ENCODE results near the gene BDH1. TPM values are rescaled to one million over a fixed set of nuclear protein-coding genes. Genes with fewer than 3 reads are reported as not detected.

Gene BDH1
- total RNA-seq, 1 donor from 2014 or later = 133 TPM

DNA sequence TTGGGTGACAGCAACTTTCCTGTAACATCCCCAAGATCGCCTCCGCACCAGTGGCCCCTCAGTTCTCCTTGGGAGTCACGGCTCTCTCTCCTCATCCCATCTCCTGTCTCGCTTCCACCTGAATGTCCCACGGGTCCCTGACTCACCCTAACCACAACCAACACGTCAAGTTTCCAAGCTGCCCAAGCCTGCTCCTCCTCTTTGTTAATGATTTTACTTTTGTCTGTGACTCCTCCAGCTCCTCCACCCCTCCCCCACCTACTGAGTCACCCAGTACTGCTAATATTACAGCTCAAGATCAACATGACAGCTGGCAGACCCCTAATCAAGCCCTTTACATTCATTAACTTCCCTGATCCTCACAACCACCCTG lies 39.3 kb downstream of the BDH1 start:
- no peaks in the 10 kb centered on the region for H3K27me3 Mint-ChIP-seq
- intact Hi-C loops (cut with micrococcal nuclease) = loop anchor here (5.0 kb wide), 1 partner anchor 89 kb away; no protein-coding TSS in a partner anchor
- H3K27ac Mint-ChIP-seq = peak overlapping the region; percentile 88
- H3K4me1 Mint-ChIP-seq = peaks cover 16% of the 10 kb centered on the region
- H3K4me3 Mint-ChIP-seq = no peak overlapping the region
- DNase-seq = no peak
- no peaks in the 10 kb centered on the region for H3K9me3 Mint-ChIP-seq
- peaks cover 53% of the 10 kb centered on the region for H3K36me3 Mint-ChIP-seq (ENCODE audit: low read depth)

DNA sequence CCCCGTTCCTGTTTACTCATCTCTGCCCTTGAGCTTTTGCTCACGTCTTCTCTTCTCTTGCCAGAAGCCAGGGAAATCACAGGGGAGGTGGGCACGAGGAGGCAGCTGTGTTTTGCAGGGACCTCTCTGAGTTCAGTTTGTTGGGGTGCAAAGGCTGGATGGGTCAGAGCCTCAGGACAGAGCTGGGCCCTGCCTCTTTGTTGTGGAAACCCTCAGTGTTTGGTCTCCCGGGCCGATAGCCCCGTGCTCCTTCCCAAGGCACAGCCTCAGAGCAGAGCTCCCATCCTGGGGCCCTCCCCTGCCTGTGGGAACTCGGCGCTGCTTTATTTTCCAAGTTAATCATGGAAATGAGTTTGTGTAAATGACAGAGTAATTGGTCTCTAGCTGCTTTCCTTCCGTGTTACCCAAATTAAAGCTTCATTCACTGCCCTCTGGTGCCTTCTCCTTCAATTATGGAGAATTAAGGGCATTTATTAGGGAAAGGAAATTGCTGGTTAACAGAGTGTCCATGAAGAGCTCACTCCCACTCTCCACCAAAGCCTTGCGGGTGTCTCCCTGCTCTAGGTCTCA lies 40.9 kb downstream of the BDH1 start:
- Mint-ChIP-seq H3K27me3 (no peaks in the 10 kb centered on the region), H3K4me1 (peaks cover 21% of the 10 kb centered on the region), H3K9me3 (no peaks in the 10 kb centered on the region), H3K27ac (peak overlapping the region; percentile 19), H3K4me3 (no peak overlapping the region), H3K36me3 (ENCODE audit: low read depth) (peaks cover 55% of the 10 kb centered on the region)
- intact Hi-C loops (cut with micrococcal nuclease) = loop anchor here (5.0 kb wide), 1 partner anchor 88 kb away; no protein-coding TSS in a partner anchor
- no peak for DNase-seq

DNA sequence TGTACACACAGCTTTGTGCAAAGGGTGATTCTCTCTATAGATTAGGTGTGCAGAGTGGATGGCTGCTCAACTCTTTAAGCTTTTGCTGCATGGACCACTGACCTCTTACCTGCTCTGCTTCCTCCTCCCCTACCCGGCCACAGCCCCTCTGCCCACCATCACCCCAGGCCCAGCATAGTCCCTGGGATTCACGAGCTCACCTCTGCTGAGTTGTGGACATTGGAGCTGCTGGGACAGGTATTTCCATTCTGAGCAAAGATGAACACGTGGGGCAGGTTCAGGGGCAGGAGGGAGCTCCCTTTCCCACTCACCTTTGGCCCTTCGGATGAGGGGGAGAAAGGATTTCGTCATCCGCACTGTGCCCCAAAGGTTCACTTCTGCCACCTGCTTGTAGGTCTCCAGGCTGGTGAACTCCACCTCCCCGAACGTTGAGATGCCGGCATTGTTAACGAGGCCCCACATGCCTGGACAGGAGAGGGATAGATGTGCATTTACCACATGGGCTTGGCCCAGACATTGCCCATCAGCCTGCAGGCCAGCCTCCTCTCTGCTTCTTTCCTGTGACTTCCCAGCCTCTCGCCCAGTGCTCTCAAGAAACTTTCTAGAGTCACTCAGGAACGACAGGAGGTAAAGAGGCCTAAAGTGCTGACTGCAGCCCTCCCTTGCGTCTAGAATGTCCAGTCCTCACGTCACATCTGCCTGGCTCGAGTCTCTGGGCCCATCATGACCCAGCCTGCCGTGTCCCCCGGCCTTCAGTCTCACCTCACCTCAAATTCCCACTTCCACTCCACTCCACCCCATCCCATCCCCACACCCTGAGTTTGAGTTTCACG lies 41.6 kb downstream of the BDH1 start:
- Mint-ChIP-seq H3K4me1 (peaks cover 21% of the 10 kb centered on the region), H3K36me3 (ENCODE audit: low read depth) (peaks cover 52% of the 10 kb centered on the region), H3K9me3 (no peaks in the 10 kb centered on the region), H3K27ac (peak overlapping the region; percentile 37), H3K27me3 (no peaks in the 10 kb centered on the region), H3K4me3 (no peak overlapping the region)
- intact Hi-C loops (cut with micrococcal nuclease) = no loop called here
- DNase-seq = no peak

DNA sequence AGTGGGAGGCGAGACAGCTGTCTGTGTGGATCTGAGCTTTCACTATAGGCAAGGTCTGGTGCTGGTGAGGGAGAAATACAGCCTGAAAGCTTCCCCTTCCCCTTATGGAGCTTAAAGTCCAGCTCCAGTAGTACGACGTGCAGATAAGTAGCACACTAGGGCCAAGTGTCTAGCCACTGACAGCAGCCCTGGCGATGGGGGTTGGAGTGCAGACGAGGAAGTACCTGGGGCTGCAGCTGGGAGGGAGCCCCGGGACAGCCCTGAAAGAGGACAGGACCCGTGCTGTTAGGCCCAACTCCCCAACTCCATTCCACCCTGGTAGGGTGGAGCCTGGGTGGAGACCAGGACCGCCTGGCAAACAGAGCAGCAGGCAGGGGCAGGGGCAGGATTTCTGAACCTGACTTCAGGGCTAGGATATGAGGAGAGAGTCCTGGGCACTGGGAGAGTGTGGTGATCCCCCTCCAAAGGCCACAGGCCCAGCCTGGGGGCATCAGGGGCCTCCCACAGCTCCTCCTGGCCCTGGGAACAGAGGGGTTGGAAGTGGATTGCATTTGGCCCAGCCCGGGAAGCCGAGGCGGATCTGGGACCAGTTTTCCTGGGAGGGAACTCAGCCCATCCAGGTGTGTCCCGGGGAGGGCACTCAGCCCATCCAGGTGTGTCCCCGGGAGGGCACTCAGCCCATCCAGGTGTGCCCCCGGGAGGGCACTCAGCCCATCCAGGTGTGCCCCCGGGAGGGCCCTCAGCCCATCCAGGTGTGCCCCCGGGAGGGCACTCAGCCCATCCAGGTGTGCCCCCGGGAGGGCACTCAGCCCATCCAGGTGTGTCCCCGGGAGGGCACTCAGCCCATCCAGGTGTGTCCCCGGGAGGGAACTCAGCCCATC lies 42.8 kb downstream of the BDH1 start:
- Mint-ChIP-seq H3K9me3 (no peaks in the 10 kb centered on the region), H3K27ac (no peak overlapping the region), H3K36me3 (ENCODE audit: low read depth) (peaks cover 50% of the 10 kb centered on the region), H3K4me1 (peaks cover 18% of the 10 kb centered on the region), H3K4me3 (no peak overlapping the region), H3K27me3 (no peaks in the 10 kb centered on the region)
- intact Hi-C loops (cut with micrococcal nuclease) = no loop called here
- DNase-seq = no peak

DNA sequence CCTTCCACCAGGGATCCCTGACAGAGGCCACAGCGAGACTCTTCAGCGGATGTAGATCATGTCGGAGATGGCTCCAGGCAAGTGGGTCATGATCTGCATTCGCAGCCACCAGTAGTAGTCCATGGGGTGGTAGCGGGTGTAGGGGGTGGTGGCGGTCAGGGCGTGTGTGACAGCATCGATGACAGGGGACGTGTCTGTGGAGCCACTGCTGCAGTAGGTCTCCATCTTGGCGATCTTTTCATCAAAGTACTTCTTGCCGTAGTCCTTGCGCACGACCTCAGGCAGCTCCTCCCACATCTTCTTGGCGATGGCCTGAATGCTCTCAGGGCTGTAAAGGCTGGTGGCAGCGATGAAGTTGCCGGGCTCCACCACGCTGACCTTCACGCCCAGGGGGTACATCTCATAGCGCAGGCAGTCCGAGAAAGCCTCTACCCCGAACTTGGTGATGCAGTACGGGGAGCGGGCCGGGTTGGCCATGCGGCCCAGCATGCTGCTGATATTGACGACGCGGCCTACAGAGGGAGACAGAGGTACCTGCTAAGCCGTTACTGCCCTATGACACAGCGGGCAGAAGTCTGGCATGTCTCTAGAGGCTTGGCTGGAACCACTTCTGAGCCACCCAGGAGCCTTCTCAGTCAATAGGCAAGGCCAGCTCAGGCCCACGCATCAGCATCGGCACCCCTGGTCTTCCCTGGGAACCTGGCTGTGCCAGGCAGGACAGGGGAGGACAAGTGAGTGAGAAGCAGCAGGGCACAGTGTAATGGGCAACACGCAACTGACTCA lies 43.7 kb downstream of the BDH1 start:
- no peak for DNase-seq
- H3K4me1 Mint-ChIP-seq = peaks cover 17% of the 10 kb centered on the region
- H3K27ac Mint-ChIP-seq = no peak overlapping the region
- H3K27me3 Mint-ChIP-seq = no peaks in the 10 kb centered on the region
- intact Hi-C loops (cut with micrococcal nuclease) = no loop called here
- no peak overlapping the region for H3K4me3 Mint-ChIP-seq
- H3K36me3 Mint-ChIP-seq (ENCODE audit: low read depth) = peaks cover 50% of the 10 kb centered on the region
- no peaks in the 10 kb centered on the region for H3K9me3 Mint-ChIP-seq

DNA sequence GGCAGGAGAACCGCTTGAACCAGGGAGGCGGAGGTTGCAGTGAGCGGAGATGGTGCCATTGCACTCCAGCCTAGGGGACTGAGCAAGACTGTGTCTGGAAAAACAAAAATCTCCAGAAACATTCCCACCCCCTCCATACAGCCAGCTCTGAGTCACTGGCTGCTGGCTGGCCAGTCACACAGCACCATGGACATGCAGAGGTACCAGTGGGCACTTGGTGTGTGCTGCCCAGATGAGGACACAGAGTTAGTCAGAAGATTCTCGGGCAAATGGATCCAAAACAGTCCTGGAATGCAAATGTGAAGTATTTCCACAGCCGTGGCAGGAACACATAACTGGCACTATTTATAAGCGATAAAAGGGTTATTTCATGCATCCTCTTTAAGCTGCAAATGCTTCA lies 44.6 kb downstream of the BDH1 start:
- no peak for DNase-seq
- H3K4me3 Mint-ChIP-seq = no peak overlapping the region
- H3K27ac Mint-ChIP-seq = no peak overlapping the region
- no peaks in the 10 kb centered on the region for H3K27me3 Mint-ChIP-seq
- intact Hi-C loops (cut with micrococcal nuclease) = no loop called here
- no peaks in the 10 kb centered on the region for H3K9me3 Mint-ChIP-seq
- H3K4me1 Mint-ChIP-seq = peaks cover 8% of the 10 kb centered on the region
- peaks cover 42% of the 10 kb centered on the region for H3K36me3 Mint-ChIP-seq (ENCODE audit: low read depth)

DNA sequence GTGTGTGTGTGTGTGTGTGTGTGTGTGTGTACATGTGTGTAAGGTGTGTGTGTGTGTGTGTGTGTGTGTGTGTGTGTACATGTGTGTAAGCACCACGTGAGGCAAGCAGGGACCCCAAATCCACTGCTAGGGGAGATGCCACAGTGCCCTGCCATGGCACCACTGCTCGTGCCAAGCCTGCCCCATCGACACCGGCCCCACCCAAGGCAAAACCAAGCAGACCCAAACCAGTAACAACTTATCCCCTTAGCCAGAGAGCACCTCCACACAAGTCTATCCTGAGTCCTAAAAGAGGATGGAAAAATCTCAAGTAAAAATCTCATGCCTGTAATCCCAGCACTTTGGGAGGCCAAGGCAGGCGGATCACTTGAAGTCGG lies 45.1 kb downstream of the BDH1 start:
- intact Hi-C loops (cut with micrococcal nuclease) = no loop called here
- no peak overlapping the region for H3K4me3 Mint-ChIP-seq

DNA sequence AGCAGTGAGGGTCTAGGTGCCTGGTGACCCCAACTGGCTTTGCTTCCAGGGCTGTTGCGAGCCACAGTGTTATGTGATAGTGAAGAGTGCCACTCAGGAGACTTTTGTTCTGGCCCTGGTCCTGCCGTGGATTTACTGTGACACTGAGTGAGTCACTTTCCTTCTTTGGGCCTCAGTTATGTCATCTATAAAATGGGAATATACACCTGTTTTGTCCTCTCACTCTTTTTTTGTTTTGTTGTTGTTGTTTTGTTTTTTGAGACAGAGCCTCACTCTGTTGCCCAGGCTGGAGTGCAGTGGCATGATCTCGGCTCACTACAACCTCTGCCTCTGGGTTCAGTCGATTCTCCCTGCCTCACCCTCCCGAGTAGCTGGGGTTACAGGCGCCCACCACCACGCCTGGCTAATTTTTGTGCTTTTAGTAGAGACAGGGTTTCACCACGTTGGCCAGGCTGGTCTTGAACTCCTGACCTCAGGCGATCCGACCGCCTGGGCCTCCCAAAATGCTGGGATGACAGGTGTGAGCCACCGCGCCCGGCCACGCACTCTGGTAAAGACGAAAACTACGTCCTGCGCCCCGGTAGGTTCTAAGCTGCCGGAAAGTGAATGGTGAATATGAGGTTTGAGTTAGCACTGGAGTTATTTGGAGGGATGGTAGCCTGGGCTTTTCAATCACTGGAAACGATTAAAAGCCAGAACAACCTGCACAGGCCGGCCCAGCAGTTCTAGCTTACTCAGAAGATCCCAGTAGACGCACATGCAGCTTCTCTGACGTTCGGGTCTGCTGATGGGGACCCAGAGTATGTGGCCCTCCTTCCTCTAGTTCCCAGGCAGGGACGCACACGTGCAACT lies 46.6 kb downstream of the BDH1 start:
- no peak for DNase-seq
- H3K4me1 Mint-ChIP-seq = peaks cover 5% of the 10 kb centered on the region
- H3K36me3 Mint-ChIP-seq (ENCODE audit: low read depth) = peaks cover 27% of the 10 kb centered on the region
- no peaks in the 10 kb centered on the region for H3K9me3 Mint-ChIP-seq
- no peak overlapping the region for H3K27ac Mint-ChIP-seq
- intact Hi-C loops (cut with micrococcal nuclease) = no loop called here
- no peak overlapping the region for H3K4me3 Mint-ChIP-seq
- no peaks in the 10 kb centered on the region for H3K27me3 Mint-ChIP-seq

More for the DNA sequence above, 45.1 kb downstream of the BDH1 start:
- Mint-ChIP-seq H3K9me3 (no peaks in the 10 kb centered on the region), H3K36me3 (ENCODE audit: low read depth) (peaks cover 38% of the 10 kb centered on the region), H3K27me3 (no peaks in the 10 kb centered on the region), H3K4me1 (peaks cover 5% of the 10 kb centered on the region), H3K27ac (no peak overlapping the region)
- DNase-seq = no peak

DNA sequence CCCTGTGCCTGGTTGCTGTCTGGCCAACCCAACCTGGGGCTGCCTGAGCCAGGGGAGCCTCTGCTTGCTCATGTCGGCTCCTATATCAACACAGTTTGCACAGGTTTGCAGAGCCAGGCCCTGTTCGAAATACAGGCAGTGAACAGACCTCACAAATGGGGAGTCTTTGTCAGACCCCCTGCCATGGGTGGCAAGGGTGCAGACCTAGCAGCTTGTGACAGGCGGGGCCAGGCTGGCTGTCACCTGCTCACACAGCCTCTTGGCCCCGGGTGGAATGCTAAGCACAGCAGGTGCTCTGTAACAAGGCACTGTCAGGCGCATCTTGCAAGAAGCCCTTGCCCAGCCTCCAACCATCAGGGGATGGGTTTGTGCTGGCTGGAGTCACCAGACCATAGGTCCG lies 47.3 kb downstream of the BDH1 start:
- Mint-ChIP-seq H3K4me1 (peaks cover 5% of the 10 kb centered on the region), H3K9me3 (no peaks in the 10 kb centered on the region), H3K36me3 (ENCODE audit: low read depth) (peaks cover 20% of the 10 kb centered on the region), H3K27ac (no peak overlapping the region), H3K27me3 (no peaks in the 10 kb centered on the region), H3K4me3 (no peak overlapping the region)
- intact Hi-C loops (cut with micrococcal nuclease) = no loop called here
- DNase-seq = no peak

DNA sequence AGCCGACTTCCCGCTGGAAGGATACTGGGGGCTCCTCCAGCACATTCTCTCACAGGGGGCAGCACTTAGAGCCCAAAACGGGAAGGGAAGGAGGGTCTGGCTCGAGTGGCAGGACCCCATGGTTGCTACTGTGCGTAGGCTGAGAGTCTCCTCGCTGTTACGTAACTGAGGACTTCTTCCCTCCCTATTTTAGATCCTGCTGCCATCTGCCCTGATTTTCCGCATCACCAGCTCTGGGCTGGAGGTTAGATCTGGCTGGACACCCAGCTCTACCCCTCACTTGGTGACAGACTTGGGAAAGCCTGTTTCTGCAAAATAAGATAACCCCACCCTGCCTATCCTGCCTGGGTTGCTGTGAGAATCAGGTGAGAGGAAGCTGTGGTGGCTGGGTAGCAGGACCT lies 47.7 kb downstream of the BDH1 start:
- no peak overlapping the region for H3K4me3 Mint-ChIP-seq

DNA sequence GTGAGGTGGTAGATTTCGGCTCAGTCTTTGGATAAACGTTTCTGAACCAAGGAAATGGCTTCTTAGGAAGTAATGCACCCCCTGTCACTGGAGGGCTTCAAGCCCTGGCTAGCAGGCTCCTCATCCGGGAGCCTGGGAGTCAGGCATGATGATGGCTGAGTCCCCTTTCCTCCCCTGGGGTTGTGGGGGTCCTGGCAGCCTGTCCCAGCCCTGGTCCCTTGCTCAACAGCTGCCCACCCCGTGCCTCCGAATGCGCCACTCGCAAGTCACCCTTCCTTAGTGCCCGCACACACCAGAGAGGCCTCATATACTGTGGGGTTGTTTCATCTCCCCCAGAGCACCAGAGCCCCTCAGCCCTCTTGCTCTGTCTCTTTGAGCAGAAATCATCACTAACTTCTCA lies 48.2 kb downstream of the BDH1 start:
- H3K4me3 Mint-ChIP-seq = no peak overlapping the region
- H3K4me1 Mint-ChIP-seq = peaks cover 5% of the 10 kb centered on the region
- peaks cover 18% of the 10 kb centered on the region for H3K36me3 Mint-ChIP-seq (ENCODE audit: low read depth)
- no peak for DNase-seq
- no peaks in the 10 kb centered on the region for H3K27me3 Mint-ChIP-seq
- intact Hi-C loops (cut with micrococcal nuclease) = no loop called here
- no peaks in the 10 kb centered on the region for H3K9me3 Mint-ChIP-seq
- no peak overlapping the region for H3K27ac Mint-ChIP-seq

More for the DNA sequence above, 47.7 kb downstream of the BDH1 start:
- intact Hi-C loops (cut with micrococcal nuclease) = no loop called here
- H3K36me3 Mint-ChIP-seq (ENCODE audit: low read depth) = peaks cover 20% of the 10 kb centered on the region
- H3K9me3 Mint-ChIP-seq = no peaks in the 10 kb centered on the region
- DNase-seq = no peak
- H3K4me1 Mint-ChIP-seq = peaks cover 5% of the 10 kb centered on the region
- H3K27me3 Mint-ChIP-seq = no peaks in the 10 kb centered on the region
- H3K27ac Mint-ChIP-seq = no peak overlapping the region

DNA sequence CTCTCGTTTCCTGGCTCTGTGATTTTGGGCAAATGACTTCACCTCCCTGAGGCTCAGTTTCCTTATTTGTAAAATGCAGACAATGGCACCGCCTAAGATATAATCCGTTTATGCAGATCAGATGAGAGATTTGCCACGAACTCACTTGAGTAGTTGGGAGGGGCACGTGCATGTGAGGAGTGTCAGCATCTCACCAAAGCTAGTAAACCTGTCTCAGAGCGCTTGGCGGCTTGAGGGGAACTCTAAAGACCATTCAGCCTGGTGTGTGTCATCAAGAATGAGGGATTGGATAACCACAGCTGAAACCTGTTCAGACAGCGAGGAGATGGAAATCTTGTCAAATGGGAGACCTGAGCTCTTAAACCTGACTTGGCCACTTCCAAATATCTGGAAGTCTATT lies 48.7 kb downstream of the BDH1 start:
- H3K4me3 Mint-ChIP-seq = no peak overlapping the region
- intact Hi-C loops (cut with micrococcal nuclease) = no loop called here
- no peak for DNase-seq
- no peaks in the 10 kb centered on the region for H3K27me3 Mint-ChIP-seq
- H3K4me1 Mint-ChIP-seq = peaks cover 5% of the 10 kb centered on the region
- no peaks in the 10 kb centered on the region for H3K9me3 Mint-ChIP-seq
- no peak overlapping the region for H3K27ac Mint-ChIP-seq
- H3K36me3 Mint-ChIP-seq (ENCODE audit: low read depth) = peaks cover 15% of the 10 kb centered on the region

Data from activated CD4-positive, alpha-beta T cell treated with anti-CD3 and anti-CD28 coated beads, Interleukin-2, amount 10 ng/mL, durations not matched to agents 24 days and 14 days (primary cell).